HG02938 (cell line): Measurements from ENCODE around the gene LRRC45.

Experiments used
- ATAC-seq: cut with Tn5 transposase; IDR thresholded peaks from one replicate; pipeline ENCODE4 v1.9.1; 2021; ENCODE audit warnings: mild to moderate bottlenecking, moderate library complexity; ENCODE audit not compliant: unreplicated experiment

The LRRC45 gene

GRCh38 chr17:82006468-82007227 lies 16.5 kb upstream of the LRRC45 start:
- no peak for ATAC-seq

DNA sequence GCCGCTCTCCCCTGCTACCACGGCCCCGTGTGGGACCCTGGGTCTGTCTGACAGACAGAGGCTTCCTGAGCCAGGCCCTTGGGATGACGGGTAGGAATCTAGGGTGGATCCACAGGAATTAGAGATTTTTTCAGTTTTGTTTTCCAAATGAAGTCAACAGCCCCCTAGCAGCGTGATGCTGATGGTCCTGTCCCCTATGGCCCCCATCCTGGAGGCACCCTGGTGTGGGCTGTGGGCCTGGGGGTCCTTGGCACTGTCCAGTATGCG lies 15.9 kb upstream of the LRRC45 start:
- no peak for ATAC-seq

GRCh38 chr17:82007495-82008257 lies 15.4 kb upstream of the LRRC45 start:
- no peak for ATAC-seq

DNA sequence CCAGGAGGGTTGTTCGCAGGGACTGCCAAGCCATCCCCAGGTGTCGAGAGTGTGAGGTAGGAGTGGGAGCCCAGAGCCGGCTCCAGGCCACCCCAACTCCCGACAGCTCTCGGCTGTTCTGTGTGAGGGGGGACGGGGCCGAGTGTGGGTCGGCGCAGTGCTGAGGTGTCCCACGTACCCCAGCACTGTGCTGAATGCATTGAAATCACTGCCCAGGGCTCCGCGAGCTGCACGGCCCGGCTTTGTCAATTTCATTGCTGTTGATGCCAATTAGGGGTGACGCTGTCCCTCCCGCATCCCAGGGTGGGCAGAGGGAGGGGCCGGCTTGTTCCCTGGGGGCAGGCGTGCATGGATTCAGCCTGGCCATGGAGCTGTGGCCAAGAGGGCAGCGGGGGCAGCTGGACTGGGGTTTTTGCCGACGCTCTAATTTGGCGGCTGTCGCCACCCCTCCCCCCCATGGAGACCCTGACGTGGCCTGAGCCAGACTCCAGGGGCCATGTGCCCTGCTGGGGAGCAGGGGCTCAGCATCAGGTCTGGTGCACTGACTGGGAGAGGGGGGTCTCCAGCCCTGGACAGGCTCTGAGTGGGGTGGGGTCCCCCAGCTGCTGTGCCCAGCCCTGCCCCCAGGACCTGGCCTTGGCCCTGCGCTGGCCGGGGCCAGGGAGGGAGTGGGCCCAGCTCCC lies 14.7 kb upstream of the LRRC45 start:
- ATAC-seq, result no peak

DNA sequence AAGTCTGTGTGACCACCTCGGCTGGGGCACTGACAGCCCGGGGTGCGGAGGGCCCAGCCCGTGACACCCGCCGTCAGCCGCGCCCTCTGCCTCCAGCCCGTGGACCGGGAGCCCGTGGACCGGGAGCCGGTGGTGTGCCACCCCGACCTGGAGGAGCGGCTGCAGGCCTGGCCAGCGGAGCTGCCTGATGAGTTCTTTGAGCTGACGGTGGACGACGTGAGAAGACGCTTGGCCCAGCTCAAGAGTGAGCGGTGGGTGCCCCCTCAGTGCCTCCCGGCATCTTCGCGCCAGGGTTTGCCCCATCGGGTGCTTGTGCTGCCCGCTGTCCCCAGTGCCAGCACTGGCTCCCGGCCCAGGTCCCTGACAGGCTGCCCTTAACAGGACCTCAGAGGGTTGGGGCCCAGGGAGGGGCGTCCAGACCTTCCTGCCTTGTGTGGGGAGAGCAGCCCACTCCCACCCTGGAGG lies 14.1 kb upstream of the LRRC45 start:
- no peak for ATAC-seq

DNA sequence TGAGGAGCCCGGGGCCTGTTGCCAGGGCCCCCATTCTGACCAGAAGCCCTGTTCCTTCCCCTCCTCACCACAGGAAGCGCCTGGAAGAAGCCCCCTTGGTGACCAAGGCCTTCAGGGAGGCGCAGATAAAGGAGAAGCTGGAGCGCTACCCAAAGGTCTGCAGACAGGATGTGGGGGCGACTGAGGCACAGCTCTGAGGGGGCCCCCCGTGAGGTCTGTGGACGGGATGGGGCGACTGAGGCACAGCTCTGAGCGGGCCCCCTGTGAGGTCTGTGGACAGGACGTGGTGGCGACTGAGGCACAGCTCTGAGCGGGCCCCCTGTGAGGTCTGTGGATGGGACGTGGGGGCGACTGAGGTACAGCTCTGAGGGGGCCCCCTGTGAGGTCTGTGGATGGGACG lies 13.7 kb upstream of the LRRC45 start:
- ATAC-seq, result no peak

- no peak for ATAC-seq
Measured at GRCh38 chr17:82010575-82011525, 12.3 kb upstream of the LRRC45 start.

DNA sequence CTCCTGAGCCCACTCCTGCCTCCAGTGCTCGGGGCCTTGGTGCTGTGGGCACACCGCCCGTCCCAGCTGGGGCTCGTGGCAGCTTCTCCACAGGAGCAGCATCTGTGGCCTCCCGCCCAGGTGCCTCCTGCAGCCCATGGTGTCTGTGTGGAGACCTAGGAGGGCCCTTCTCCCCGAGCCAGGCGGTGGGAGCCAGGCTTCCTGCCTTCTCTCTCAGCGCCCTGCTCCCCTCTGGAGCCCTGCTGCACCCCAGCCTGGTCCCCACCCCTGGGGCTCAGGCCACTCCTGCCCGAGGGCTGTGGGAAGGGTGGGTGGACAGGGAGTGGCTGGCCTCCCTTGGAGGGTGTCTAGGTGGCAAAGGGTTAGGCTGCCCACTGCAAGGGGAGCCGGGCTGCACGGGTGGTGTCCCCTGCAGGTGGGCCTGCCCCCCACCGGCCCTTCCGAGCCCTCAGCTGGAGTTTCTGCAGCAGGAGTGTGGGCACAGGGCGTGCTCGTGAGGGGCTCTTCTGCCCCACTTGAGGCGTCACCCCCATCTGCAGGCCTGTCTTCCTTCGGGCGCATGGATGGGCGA lies 11.4 kb upstream of the LRRC45 start:
- no peak for ATAC-seq

DNA sequence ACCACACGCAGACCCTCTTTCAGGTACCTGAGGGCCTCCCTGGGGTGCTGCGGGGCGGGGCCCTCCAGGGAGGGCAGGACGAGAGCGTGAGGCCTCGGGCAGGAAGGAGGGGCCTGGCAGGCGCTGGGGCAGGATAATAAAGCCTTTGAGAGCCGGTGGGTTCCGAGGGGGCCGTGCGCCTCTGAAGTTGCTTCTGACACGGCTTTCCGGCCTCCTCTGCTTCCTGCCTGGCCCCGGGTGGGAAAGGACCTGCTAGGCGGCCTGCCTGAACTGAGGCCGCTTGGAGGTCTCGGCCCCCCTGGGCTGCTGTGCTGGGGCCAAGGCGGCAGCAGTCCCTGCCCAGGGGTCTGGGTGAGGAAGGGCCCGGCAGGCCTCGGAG lies 10.9 kb upstream of the LRRC45 start:
- no peak for ATAC-seq

DNA sequence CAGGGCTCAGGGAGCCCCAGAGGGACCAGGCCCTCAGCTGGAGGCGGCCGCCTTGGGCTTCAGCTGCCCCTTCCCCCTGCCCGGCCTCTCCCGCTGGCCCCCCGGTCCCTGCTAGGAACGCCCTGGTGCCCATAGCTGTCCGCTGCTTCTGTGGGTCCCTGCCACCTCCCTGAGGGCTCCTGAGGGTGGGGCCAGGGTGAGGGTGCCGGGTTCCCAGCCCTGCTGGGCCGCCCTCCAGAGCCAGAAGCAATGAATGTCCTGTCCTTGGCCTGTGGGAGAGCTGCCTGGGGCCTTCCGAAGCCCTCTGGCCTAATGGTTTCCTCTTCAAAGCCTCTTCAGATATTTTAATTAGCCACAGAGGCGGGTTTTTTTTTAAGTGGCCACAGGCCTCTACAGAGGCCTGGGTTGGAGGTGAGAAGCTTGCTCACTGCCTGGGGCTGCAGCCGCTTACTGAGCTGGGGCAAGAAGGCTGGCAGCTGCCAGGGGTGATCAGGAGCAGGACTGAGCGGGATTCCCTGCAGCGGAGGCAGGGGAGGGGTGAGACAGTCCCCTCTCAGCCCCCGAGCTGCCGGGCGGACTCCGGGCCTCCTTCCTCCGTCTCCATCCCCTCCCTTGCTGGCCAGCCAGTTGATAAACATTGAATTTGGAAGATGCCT lies 10.3 kb upstream of the LRRC45 start:
- ATAC-seq, result no peak

DNA sequence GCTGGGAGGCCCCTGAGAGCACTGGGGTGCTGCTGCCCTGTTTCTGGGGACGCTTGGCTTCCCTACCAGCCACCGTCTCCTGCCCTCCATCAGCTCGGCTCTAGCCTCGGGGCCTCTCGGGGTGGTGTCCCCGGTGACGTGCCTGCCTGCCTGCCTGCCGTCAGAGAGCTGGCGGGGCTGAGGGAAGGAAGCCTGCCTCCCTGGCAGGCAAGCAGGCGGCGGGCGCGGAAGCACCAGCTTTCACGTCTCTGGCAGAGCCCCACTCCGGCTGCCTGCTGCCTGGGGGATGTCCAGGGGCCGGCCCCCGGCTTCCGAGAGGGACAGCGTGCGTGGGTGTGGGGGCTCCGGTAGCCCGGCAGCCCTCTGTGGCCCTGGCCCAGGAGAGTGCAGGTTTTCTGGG lies 9.8 kb upstream of the LRRC45 start:
- no peak for ATAC-seq

DNA sequence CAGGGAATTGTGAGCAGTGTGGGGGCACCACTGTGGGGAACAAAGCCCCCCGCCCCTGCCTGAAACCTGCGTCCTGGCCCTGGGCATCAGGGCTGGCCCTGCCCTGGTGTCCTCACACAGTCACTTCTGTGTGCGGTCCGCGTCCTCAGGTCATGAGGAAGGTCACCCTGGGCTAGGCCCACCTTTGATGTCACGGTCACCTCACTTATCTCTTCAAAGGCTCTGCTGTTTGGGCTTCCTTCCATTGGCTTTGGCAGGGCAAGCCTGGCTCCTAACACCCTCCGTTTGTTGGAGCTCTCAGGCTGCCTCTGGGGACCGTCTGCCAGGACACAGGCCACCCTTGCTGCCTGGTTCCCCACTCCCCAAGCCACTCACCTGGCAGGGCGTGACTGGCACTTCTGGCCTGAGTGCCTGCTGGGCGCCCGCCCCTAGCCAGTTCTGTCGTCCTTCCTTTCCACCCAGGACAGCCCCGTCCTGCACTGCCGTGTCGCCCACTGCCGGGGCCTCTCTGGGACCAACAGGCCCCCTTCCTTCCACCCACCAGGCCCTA lies 9.3 kb upstream of the LRRC45 start:
- ATAC-seq, result no peak

DNA sequence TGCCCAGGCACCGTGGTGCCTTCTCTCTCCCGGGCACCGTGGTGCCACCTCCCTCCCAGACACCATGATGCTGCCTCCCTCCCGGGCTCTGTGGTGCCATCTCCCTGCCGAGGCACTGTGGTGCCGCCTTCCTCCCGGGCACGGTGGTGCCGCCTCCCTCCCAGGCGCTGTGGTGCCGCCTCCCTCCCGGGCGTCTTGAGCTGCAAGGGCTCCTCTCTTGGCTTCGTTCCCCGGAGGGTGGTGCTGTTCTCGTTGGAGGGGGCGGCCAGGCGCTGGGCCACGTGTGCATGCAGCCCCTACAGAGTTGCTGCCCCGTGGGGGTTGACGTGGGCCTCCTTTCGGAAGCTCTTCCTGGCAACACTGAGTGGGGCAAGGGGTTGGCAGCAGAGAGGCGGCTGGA lies 8.7 kb upstream of the LRRC45 start:
- ATAC-seq, result no peak

- ATAC-seq, result no peak
Measured at GRCh38 chr17:82014971-82015310, 8.2 kb upstream of the LRRC45 start.

DNA sequence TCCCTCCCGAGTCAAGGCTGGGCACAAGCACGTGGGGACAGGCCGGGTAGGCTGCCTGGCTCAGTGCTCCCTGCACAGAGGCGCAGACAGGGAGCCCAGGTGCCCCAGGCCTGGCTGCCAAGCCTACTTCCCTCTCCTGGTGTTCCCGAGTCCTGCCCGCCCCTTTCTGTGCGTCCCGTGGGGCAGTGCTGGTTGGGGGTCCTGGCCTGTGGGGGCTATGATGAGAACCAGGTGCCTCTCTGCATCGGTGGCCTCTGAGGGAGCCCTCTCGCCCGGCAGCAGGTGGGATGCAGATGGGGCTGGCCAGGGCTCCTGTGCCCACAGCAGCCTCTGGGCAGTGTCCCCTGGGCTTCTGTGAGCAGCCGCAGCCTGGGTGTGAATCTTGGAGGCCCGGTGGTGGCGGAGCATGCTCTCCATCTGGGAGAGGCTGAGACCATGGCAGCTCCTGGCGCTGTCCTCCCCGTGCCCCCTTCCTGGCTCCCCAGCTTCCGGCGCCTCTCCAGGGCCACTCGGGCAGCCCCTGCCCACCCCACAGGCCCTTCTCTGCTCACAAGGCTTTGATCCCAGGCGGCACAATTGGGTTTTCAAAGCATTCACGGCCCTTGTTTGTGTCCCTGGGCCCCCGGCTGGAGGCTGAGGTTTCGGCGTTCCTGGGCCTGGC lies 7.7 kb upstream of the LRRC45 start:
- ATAC-seq, result no peak

DNA sequence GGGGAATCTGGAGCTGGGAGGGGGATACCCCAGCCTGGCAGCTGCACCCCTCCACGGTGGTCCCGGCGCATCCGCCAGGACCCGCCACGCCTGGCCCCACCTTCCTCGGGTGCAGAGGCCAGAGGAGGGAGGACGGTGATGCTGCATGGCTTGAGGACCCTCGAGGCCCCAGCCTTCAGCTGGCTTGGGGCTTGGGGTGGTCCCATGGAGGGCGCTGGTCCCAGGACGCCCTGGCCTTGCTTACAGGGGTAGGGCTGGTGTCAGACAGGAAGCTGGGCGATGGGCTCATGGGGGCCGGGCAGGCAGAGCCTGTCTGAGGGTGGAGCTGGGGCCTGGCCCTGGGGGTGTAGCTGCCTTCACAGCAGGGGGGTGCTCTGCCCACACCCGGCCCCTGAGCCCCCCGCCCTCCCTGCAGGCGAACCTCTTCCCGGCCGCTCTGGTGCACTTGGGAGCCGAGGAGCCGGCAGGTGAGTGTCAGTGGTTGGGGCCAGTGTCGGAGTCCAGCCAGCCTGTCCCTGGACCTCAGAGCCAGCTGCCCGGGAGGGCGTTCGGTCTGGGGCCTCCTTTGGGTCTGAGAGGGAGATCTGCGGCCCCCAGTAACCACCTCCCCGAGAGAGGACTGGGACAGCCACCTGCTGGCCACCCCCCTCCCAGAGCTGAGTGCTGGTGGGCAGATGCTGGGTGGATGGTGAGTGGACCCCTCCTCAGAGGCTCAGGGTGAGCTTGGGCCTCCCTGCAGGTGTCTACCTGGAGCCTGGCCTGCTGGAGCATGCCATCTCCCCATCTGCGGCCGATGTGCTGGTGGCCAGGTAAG lies 6.8 kb upstream of the LRRC45 start:
- ATAC-seq, result no peak

GRCh38 chr17:82016875-82017459 lies 6.1 kb upstream of the LRRC45 start:
- ATAC-seq, result no peak

DNA sequence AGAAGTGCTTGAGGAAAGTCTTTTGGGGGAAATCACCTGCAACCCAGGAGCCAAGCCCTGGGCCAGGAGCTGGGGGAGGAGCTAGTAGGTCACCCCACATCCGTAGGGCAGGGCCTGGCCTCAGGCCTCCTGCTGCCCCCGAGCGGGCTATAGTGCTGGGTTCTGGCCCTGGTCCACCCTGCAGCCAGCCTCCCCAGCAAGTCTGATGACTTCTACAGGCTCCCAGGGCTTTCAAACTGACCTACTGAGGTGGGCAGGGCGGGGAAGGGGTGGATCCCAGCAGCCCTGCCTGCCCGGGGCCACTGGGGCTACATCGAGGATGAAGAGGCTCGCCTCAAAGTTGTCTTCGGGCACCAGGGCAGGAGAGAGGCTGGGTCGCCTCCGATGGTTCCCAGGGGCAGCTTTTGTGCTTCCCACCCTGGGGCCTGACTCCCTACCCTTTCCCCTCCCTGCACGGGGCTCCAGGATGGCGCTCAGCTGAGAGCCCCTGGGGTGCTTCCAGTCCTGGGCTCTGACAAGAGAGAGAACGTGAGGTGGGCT lies 5.4 kb upstream of the LRRC45 start:
- ATAC-seq, result no peak
